Measurements from ENCODE around the gene NOCT.

- TF ChIP-seq CTCF (tag by site-specific recombination; IDR thresholded peaks at IDR 0.05) (no peak), ZNF2 (tag by site-specific recombination; IDR thresholded peaks at IDR 0.05) (no peak), ZNF600 (tag by site-specific recombination; IDR thresholded peaks at IDR 0.05) (no peak), ZFP3 (tag by site-specific recombination; IDR thresholded peaks at IDR 0.05; ENCODE audit: low read depth) (no peak), ZNF24 (tag by site-specific recombination; IDR thresholded peaks at IDR 0.05) (no peak), ZNF138 (tag by site-specific recombination; IDR thresholded peaks at IDR 0.05; ENCODE audit: borderline replicate concordance) (no peak), ZBTB20 (tag by site-specific recombination; IDR thresholded peaks at IDR 0.05) (no peak), ZNF555 (tag by site-specific recombination; conservative IDR thresholded peaks at IDR 0.05) (no peak), ZSCAN16 (tag by site-specific recombination; IDR thresholded peaks at IDR 0.05) (no peak), ZNF221 (tag by site-specific recombination; IDR thresholded peaks at IDR 0.05; ENCODE audit: borderline replicate concordance) (no peak), ZNF148 (tag by site-specific recombination; IDR thresholded peaks at IDR 0.05; ENCODE audit: borderline replicate concordance) (no peak), ZSCAN5A (tag by site-specific recombination; IDR thresholded peaks at IDR 0.05) (no peak), ZNF335 (tag by site-specific recombination; conservative IDR thresholded peaks at IDR 0.05) (no peak)
These were observed 31.9 kb upstream of the NOCT start for GRCh38 chr4:138983690-138984089.
